CD4-positive, alpha-beta T cell treated with Interleukin-17A for 1 hour (primary cell): ENCODE measurements around the gene OSCP1.

Source experiments
- DNase-seq: peaks from one replicate; pipeline ENCODE4 v3.0.0-alpha.2; 2020

The OSCP1 gene

GRCh38 chr1:36446271-36446670 lies 4.0 kb downstream of the OSCP1 start:
- DNase-seq, result no peak

GRCh38 chr1:36443297-36443696 lies 7.0 kb downstream of the OSCP1 start:
- DNase-seq, result no peak

GRCh38 chr1:36442337-36442736 lies 7.9 kb downstream of the OSCP1 start:
- no peak for DNase-seq

GRCh38 chr1:36440646-36441045 lies 9.6 kb downstream of the OSCP1 start:
- no peak for DNase-seq

GRCh38 chr1:36440044-36440443 lies 10.2 kb downstream of the OSCP1 start:
- no peak for DNase-seq

GRCh38 chr1:36438715-36439114 lies 11.5 kb downstream of the OSCP1 start:
- no peak for DNase-seq

- DNase-seq, result no peak
Measured at GRCh38 chr1:36436821-36437220, 13.4 kb downstream of the OSCP1 start.

- DNase-seq, result no peak
Measured at GRCh38 chr1:36433102-36433501, 17.1 kb downstream of the OSCP1 start.

GRCh38 chr1:36432616-36433015 lies 17.6 kb downstream of the OSCP1 start:
- no peak for DNase-seq

- no peak for DNase-seq
Measured at GRCh38 chr1:36425791-36426190, 24.5 kb downstream of the OSCP1 start.

GRCh38 chr1:36421649-36422048 lies 28.6 kb downstream of the OSCP1 start:
- DNase-seq, result no peak

- peak; percentile 89 for DNase-seq
Measured at GRCh38 chr1:36420836-36421317, 29.4 kb downstream of the OSCP1 start.

GRCh38 chr1:36420409-36420808 lies 29.8 kb downstream of the OSCP1 start:
- peak; percentile 39 for DNase-seq

- DNase-seq, result no peak
Measured at GRCh38 chr1:36419569-36419968, 30.7 kb downstream of the OSCP1 start.

- DNase-seq, result no peak
Measured at GRCh38 chr1:36419140-36419539, 31.1 kb downstream of the OSCP1 start.

GRCh38 chr1:36417931-36418330 lies 32.3 kb downstream of the OSCP1 start:
- DNase-seq, result no peak

GRCh38 chr1:36415661-36416326 lies 34.5 kb downstream of the OSCP1 start:
- no peak for DNase-seq

- no peak for DNase-seq
Measured at GRCh38 chr1:36414384-36414783, 35.9 kb downstream of the OSCP1 start.

- peak; percentile 66 for DNase-seq
Measured at GRCh38 chr1:36411674-36412648, 38.3 kb downstream of the OSCP1 start.

- no peak for DNase-seq
Measured at GRCh38 chr1:36408479-36408878, 41.8 kb downstream of the OSCP1 start.

- DNase-seq, result no peak
Measured at GRCh38 chr1:36406440-36406839, 43.8 kb downstream of the OSCP1 start.

- DNase-seq, result no peak
Measured at GRCh38 chr1:36402504-36402890, 47.8 kb downstream of the OSCP1 start.

GRCh38 chr1:36401602-36402503 lies 48.4 kb downstream of the OSCP1 start:
- DNase-seq, result no peak
